Effector memory CD4-positive, alpha-beta T cell (primary cell): ENCODE data around the gene SBK2.

Experiments
- DNase-seq, 3 donors: peaks; one replicate each; pipeline ENCODE4 v3.0.0-alpha.2; 2020
- H3K27ac ChIP-seq: 2 replicates; pipeline ENCODE4 v1.7.0; 2013; ENCODE audit warnings: mild to moderate bottlenecking, low read length, moderate library complexity; ENCODE audit not compliant: insufficient read depth, poor library complexity, severe bottlenecking
- H3K27me3 ChIP-seq: replicated peaks from 2 replicates; pipeline ENCODE4 v1.7.0; 2013; ENCODE audit warnings: mild to moderate bottlenecking, low read length; ENCODE audit not compliant: insufficient read depth, control insufficient read depth, poor library complexity, severe bottlenecking
- H3K36me3 ChIP-seq: 2 replicates; pipeline ENCODE4 v1.7.0; 2013; ENCODE audit warnings: mild to moderate bottlenecking, low read length, moderate library complexity; ENCODE audit not compliant: control insufficient read depth, insufficient read depth
- H3K4me1 ChIP-seq: 2 replicates; pipeline ENCODE4 v1.7.0; 2013; ENCODE audit warnings: low read length, mild to moderate bottlenecking; ENCODE audit not compliant: control insufficient read depth, insufficient read depth, poor library complexity, severe bottlenecking
- H3K4me3 ChIP-seq: 2 replicates; pipeline ENCODE4 v1.7.0; 2013; ENCODE audit warnings: low read length, low read depth, mild to moderate bottlenecking; ENCODE audit not compliant: insufficient read depth, poor library complexity, severe bottlenecking
- H3K9me3 ChIP-seq: 2 replicates; pipeline ENCODE4 v1.7.0; 2013; ENCODE audit warnings: mild to moderate bottlenecking, low read length, moderate library complexity; ENCODE audit not compliant: control insufficient read depth

The SBK2 gene

GRCh38 chr19:55525289-55526101, 11.4 kb downstream of the SBK2 start:
- no peaks in the 10 kb centered on the region for H3K9me3 ChIP-seq
- no peak overlapping the region for H3K27ac ChIP-seq
- no peak for DNase-seq
- no peaks in the 10 kb centered on the region for H3K4me1 ChIP-seq
- no peaks in the 10 kb centered on the region for H3K36me3 ChIP-seq
- no peak overlapping the region for H3K4me3 ChIP-seq
- no peaks in the 10 kb centered on the region for H3K27me3 ChIP-seq

DNA sequence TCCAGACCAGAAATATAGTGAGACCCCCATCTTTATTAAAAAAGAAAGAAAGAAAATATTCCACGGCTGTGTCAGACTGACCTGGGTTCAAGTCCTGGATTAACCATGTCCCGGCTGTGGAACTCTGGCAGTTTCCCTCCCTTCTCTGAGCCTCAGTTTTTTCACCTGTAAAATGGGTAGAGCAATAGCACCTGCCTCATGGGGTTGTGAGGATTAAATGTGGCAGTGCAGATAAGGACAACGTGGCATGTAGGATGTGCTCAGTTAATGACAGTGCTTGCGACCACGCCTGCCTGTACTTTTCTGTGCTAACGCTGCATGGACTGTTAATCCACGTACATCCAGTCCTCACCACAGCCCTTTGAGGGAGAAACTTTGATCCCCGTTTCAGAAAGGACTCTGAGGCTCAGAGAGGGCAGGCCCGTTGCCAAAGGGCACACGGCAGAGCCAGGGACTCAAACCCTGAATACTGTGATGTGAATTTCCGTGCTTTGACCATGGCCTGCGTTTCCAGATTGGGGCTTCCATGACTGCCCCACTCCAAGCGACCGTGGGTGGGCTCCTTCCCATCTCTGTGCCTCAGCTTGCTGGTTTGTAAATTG, 16.1 kb downstream of the SBK2 start:
- H3K27ac ChIP-seq, result no peak overlapping the region
- H3K27me3 ChIP-seq, result no peaks in the 10 kb centered on the region
- no peaks in the 10 kb centered on the region for H3K36me3 ChIP-seq
- no peak for DNase-seq
- no peak overlapping the region for H3K4me3 ChIP-seq
- H3K4me1 ChIP-seq, result no peaks in the 10 kb centered on the region
- no peaks in the 10 kb centered on the region for H3K9me3 ChIP-seq

DNA sequence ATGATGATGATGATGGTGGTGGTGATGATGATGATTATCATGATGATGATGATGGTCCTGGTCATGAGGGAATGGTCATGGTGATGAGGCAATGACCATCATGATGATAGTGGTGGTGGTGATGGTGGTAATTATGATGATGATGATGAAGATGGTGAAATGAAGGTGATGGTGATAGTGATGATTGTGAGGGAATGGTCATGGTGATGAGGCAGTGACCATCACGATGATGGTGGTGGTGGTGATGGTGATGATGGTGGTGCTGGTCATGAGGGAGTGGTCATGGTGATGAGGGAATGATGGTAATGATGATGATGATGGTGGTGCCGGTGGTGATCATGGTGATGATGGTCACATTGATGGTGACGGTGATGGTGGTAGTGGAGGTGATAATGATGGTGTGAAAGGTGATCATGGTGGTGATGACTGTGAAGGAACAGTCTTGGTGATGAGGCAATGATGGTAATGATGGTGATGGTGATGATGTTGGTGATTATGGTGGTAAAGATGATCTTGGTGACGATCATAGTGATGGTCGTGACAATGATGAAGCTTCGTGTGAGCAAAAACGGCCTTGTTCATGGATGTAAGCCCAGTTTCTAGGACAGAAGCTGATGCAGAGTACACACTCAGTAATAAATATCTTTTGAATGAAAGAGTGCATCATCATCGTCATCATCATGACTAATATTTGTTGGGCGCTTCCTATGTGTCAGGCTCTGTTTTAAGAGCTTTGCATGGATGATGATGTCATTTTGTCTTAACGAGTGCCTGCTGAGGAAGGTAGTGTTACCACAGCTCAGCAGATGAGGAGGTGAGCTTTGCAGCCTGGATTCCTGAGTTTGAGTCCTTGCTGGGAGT, 17.3 kb downstream of the SBK2 start:
- no peak overlapping the region for H3K27ac ChIP-seq
- no peak for DNase-seq
- H3K4me1 ChIP-seq, result no peaks in the 10 kb centered on the region

DNA sequence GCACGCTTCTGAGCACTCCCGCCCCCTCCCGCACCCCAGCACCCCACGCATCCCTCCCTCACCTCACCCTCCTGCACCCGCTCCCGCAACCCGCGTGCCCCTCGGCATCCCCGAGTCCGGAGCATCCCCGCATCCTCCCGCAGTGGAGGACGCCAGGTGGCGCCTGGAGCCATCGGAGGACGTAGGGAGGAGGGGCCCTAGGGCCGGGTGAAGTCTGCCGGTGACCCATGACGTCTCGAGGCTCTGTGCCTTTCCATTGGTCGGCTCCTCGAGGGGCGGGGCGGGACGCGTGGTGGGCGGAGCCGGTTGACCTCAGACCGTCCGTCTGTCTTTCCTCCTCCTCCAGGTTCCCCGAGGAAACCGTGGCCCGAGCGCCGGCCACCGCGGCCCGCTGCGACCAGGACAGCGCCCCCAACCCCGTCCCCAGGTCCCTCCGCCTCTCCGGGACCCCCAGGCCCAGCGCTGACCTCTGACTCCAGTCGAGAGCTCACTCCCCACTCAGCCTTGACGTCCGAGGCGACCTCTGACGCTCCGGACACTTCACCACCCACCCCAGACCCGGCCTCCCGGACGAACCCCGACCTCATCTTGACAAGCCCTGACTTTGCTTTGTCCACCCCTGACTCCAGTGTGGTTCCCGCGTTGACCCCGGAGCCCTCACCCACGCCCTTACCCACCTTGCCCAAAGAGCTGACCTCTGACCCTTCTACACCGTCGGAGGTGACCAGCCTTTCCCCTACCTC, 19.9 kb downstream of the SBK2 start:
- Histone ChIP-seq H3K4me3 (peak overlapping the region; percentile 26), H3K4me1 (no peaks in the 10 kb centered on the region), H3K27me3 (no peaks in the 10 kb centered on the region), H3K27ac (peak overlapping the region; percentile 36), H3K9me3 (no peaks in the 10 kb centered on the region), H3K36me3 (no peaks in the 10 kb centered on the region)
- peak; percentile 76 to 85 (median 85) for DNase-seq

More for the DNA sequence above, 17.3 kb downstream of the SBK2 start:
- Histone ChIP-seq H3K4me3 (no peak overlapping the region), H3K27me3 (no peaks in the 10 kb centered on the region), H3K9me3 (no peaks in the 10 kb centered on the region), H3K36me3 (no peaks in the 10 kb centered on the region)

GRCh38 chr19:55508120-55508519, 28.8 kb downstream of the SBK2 start:
- no peaks in the 10 kb centered on the region for H3K36me3 ChIP-seq
- H3K27ac ChIP-seq, result no peak overlapping the region
- no peak for DNase-seq
- no peaks in the 10 kb centered on the region for H3K9me3 ChIP-seq
- H3K4me1 ChIP-seq, result peaks cover 5% of the 10 kb centered on the region
- H3K27me3 ChIP-seq, result no peaks in the 10 kb centered on the region
- H3K4me3 ChIP-seq, result no peak overlapping the region

- Histone ChIP-seq H3K4me3 (no peak overlapping the region), H3K27me3 (no peaks in the 10 kb centered on the region), H3K9me3 (no peaks in the 10 kb centered on the region), H3K4me1 (peaks cover 5% of the 10 kb centered on the region), H3K36me3 (no peaks in the 10 kb centered on the region), H3K27ac (no peak overlapping the region)
- no peak for DNase-seq
Observed at GRCh38 chr19:55504981-55505380, 32.0 kb downstream of the SBK2 start.

- no peak overlapping the region for H3K27ac ChIP-seq
- H3K4me1 ChIP-seq, result peaks cover 5% of the 10 kb centered on the region
- peak overlapping the region; percentile 50 for H3K4me3 ChIP-seq
- H3K27me3 ChIP-seq, result no peaks in the 10 kb centered on the region
- H3K36me3 ChIP-seq, result no peaks in the 10 kb centered on the region
- no peaks in the 10 kb centered on the region for H3K9me3 ChIP-seq
- DNase-seq, result no peak
Observed at GRCh38 chr19:55504252-55504603, 32.7 kb downstream of the SBK2 start.

DNA sequence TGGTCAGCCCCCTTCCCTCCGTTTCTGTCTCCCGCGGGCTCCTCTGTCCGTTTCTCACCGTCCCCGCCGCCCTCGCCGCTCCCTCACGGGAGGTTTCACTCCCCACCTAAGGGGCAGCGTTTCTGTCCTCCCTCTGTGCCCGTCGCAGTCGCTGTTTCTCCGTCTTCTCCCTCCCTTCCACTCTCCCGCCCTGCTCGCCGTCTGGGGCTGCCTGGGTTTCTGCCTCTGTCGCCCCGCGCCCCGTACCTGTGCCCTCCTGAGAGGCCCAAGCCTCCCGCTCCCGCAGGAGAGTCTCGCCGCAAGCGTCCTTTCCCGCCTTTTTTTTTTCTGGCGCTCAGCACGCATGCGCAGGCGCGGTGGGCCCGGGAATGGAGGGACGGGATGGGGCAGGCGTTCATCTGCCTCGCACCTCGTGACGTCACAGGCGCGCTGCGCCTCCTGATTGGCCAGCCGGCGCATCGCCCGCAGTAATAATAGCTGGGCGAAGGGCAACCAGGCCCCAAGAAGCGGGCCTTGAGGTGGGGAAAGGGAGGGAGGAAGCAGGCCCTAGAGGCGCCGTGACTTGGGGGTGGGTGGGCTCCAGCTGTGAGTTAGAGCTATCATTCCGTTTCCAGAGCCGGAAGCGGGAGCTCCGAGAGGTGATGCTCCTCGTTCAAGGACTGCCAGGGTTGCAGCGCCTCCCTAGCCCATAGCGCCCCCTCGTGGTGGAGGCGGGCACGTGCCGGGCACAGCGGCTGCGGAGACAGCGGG, 33.3 kb downstream of the SBK2 start:
- H3K36me3 ChIP-seq, result no peaks in the 10 kb centered on the region
- peak overlapping the region; percentile 50 for H3K4me3 ChIP-seq
- no peaks in the 10 kb centered on the region for H3K27me3 ChIP-seq
- H3K9me3 ChIP-seq, result no peaks in the 10 kb centered on the region
- H3K4me1 ChIP-seq, result peaks cover 5% of the 10 kb centered on the region
- H3K27ac ChIP-seq, result peak overlapping the region; percentile 35
- peak; percentile 83 to 88 (median 83) for DNase-seq

DNA sequence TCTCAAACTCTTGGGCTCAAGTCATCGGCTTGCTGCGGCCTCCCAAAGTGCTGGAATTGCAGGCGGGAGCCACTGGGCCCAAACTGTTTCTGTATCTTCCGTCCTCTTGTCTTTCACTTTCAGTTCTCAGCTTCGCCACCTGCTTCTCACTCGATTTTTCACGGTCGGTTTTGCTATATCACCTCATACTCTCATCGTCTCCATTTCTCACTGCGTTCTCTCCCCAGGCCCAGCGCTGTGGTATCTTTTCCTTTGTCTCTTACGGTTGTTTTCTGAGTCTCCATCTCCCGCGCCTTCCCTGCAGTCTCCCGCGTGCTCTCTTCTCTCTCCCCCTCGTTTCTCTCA, 33.8 kb downstream of the SBK2 start:
- Histone ChIP-seq H3K27ac (no peak overlapping the region), H3K36me3 (no peaks in the 10 kb centered on the region), H3K4me3 (peak overlapping the region; percentile 50), H3K27me3 (no peaks in the 10 kb centered on the region), H3K4me1 (peaks cover 5% of the 10 kb centered on the region), H3K9me3 (no peaks in the 10 kb centered on the region)
- DNase-seq, result no peak
